Right lobe of liver (tissue), 4 donors: ENCODE data around the gene HOXB5.

Experiments
- CTCF ChIP-seq, 4 donors: fragments of 200-600 bp in 3 of 4; fragments of 450-650 bp in 1 of 4; IDR thresholded peaks; one replicate each; pipeline versions ENCODE4 v1.5.1 to v1.8.0; 2016 to 2022; ENCODE audit warnings: antibody characterized with exemption in 4 of 4, mild to moderate bottlenecking in 2 of 4
- POLR2A ChIP-seq: fragments of 450-650 bp; IDR thresholded peaks from one replicate; pipeline ENCODE4 v1.6.1; 2017; ENCODE audit warnings: antibody characterized with exemption, mild to moderate bottlenecking
- donor health status: DM: no; HTN: no; CAD: no.
- donor health status: DM: no; HTN: no; CAD: no.
- donor health status: DM: no; HTN: yes; CAD: no.

DNA sequence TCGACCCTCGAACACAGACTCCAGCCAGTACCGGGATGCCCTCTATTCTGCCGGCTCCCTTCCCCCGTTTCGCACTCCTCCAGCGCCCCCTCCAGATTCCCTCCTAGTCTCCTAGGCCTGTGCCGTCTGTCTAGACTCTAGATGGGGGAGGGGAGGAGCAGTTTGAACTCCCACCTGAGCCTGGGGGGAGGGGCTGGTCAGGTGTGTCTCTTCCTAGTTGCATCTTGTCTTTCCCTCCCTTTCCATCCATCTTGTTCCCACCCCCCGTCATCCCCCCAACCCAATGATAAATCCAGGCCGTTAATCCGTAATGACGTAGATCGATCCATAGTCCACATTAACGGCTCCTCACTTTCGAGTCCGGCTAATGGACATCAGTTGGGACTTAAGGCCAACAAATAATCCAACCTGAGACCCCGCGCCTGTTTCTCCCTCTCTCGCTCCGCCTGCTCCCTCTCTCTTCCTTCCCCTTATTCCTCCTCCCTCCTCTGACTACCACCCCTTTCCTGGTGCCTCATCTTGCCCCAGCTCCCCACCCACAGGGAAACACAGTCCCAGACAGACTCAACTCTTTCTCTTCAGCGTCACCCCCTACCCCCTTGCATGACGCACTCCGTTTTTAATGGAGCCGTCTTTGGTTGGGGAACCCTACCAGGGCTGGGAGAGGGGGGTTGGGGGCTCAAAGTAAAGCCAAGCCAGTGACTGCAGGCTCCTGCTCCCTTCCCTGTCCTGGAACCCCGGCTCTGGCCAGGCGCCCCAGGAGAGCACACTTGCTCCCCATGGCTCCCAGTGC is 3.4 kb upstream of the HOXB5 start:
- TF ChIP-seq POLR2A (no peak), CTCF (IDR thresholded peaks at IDR 0.05) (no peak)
